DND-41 (cell line): Measurements from ENCODE around the gene SFRP5.

ENCODE experiments used
- ATAC-seq: fragments of 200-7000 bp; cut with Tn5 transposase; 3 replicates; pipeline ENCODE4 v1.9.1; 2021; ENCODE audit warnings: low read depth; ENCODE audit not compliant: insufficient read depth
- DNase-seq: peaks from one replicate; pipeline ENCODE4 v3.0.0-alpha.2; 2020
- H2AFZ ChIP-seq: 2 replicates; pipeline ENCODE4 v1.6.0; 2012; ENCODE audit warnings: low read depth, low read length
- H3K27ac ChIP-seq: 2 replicates; pipeline ENCODE4 v1.5.1; 2012; ENCODE audit warnings: low read length, inconsistent platforms
- H3K27me3 ChIP-seq: fragments of 200-600 bp; sonication (generic); 2 replicates; pipeline ENCODE4 v1.6.0; 2012; ENCODE audit warnings: low read length, mild to moderate bottlenecking, inconsistent platforms; ENCODE audit not compliant: insufficient read depth, poor library complexity
- H3K36me3 ChIP-seq: 2 replicates; pipeline ENCODE4 v1.5.1; 2012; ENCODE audit warnings: low read length, inconsistent platforms; ENCODE audit not compliant: insufficient read depth
- H3K4me1 ChIP-seq: 2 replicates; pipeline ENCODE4 v1.5.1; 2012; ENCODE audit warnings: mild to moderate bottlenecking, low read length; ENCODE audit not compliant: insufficient read depth
- H3K4me2 ChIP-seq: 2 replicates; pipeline ENCODE4 v1.6.0; 2012; ENCODE audit warnings: mild to moderate bottlenecking, moderate library complexity, low read length, inconsistent platforms; ENCODE audit not compliant: insufficient read depth
- H3K4me3 ChIP-seq, 2 experiments: fragments of 200-600 bp in 1 of 2; shearing (Covaris generic) in 1 of 2; 2 replicates each; pipeline ENCODE4 v1.5.1; 2012 to 2016; ENCODE audit warnings: inconsistent platforms in 2 of 2, low read length in 2 of 2, mild to moderate bottlenecking in 2 of 2, low read depth in 1 of 2, moderate library complexity in 1 of 2
- H3K79me2 ChIP-seq: 2 replicates; pipeline ENCODE4 v1.6.0; 2012; ENCODE audit warnings: low read length, inconsistent platforms; ENCODE audit not compliant: insufficient read depth
- H3K9ac ChIP-seq: 2 replicates; pipeline ENCODE4 v1.6.0; 2012; ENCODE audit warnings: low read depth, mild to moderate bottlenecking, inconsistent platforms, low read length, moderate library complexity
- H3K9me3 ChIP-seq: 2 replicates; pipeline ENCODE4 v1.5.1; 2012; ENCODE audit warnings: low read length, moderate library complexity, mild to moderate bottlenecking, inconsistent platforms; ENCODE audit not compliant: insufficient read depth, severe bottlenecking
- H4K20me1 ChIP-seq: 2 replicates; pipeline ENCODE4 v1.6.0; 2012; ENCODE audit warnings: low read length; ENCODE audit not compliant: insufficient read depth
- CTCF ChIP-seq: IDR thresholded peaks from 2 replicates; pipeline ENCODE4 v1.5.1; 2012; ENCODE audit warnings: borderline replicate concordance, low read length, moderate library complexity, mild to moderate bottlenecking; ENCODE audit not compliant: poor library complexity, severe bottlenecking; ENCODE audit errors: extremely low read depth
- EZH2 ChIP-seq: IDR thresholded peaks from 3 replicates; pipeline ENCODE4 v1.6.1; 2012; ENCODE audit warnings: borderline replicate concordance, low read depth, mild to moderate bottlenecking, moderate library complexity, low read length, inconsistent platforms; ENCODE audit not compliant: severe bottlenecking

SFRP5 gene

GRCh38 chr10:97771055-97771891 is 526 bp downstream of the SFRP5 start:
- Histone ChIP-seq H4K20me1 (0 out of 2 replicates have a peak, but pooled peaks cover 3% of the 10 kb centered on the region), H3K79me2 (no peaks in the 10 kb centered on the region), H2AFZ (no peak overlapping the region), H3K4me2 (no peak overlapping the region), H3K36me3 (no peaks in the 10 kb centered on the region), H3K27ac (no peak overlapping the region), H3K9me3 (no peaks in the 10 kb centered on the region), H3K4me1 (no peaks in the 10 kb centered on the region), H3K27me3 (no peaks in the 10 kb centered on the region), H3K9ac (no peak overlapping the region), H3K4me3 (no peak overlapping the region)
- ATAC-seq (no peak), DNase-seq (no peak)
- TF ChIP-seq CTCF (no peak), EZH2 (no peak)

GRCh38 chr10:97770255-97770654 is 1.5 kb downstream of the SFRP5 start:
- no peak overlapping the region for H3K9ac ChIP-seq
- DNase-seq (no peak), ATAC-seq (no peak)
- no peaks in the 10 kb centered on the region for H3K36me3 ChIP-seq
- no peak overlapping the region for H2AFZ ChIP-seq
- no peaks in the 10 kb centered on the region for H3K4me1 ChIP-seq
- H3K9me3 ChIP-seq = no peaks in the 10 kb centered on the region
- no peaks in the 10 kb centered on the region for H3K27me3 ChIP-seq
- no peak for TF ChIP-seq EZH2
- TF ChIP-seq CTCF = no peak
- no peak overlapping the region for H3K27ac ChIP-seq
- no peak overlapping the region for H3K4me3 ChIP-seq
- H3K79me2 ChIP-seq = no peaks in the 10 kb centered on the region
- H3K4me2 ChIP-seq = no peak overlapping the region
- H4K20me1 ChIP-seq = 0 out of 2 replicates have a peak, but pooled peaks cover 6% of the 10 kb centered on the region

GRCh38 chr10:97768322-97769315 is 3.2 kb downstream of the SFRP5 start:
- Histone ChIP-seq H3K27ac (no peak overlapping the region), H3K27me3 (no peaks in the 10 kb centered on the region), H3K4me1 (no peaks in the 10 kb centered on the region), H2AFZ (no peak overlapping the region), H3K4me3 (no peak overlapping the region), H4K20me1 (0 out of 2 replicates have a peak, but pooled peaks cover 6% of the 10 kb centered on the region), H3K36me3 (no peaks in the 10 kb centered on the region), H3K9me3 (no peaks in the 10 kb centered on the region), H3K79me2 (no peaks in the 10 kb centered on the region), H3K4me2 (no peak overlapping the region), H3K9ac (no peak overlapping the region)
- ATAC-seq (no peak), DNase-seq (no peak)
- TF ChIP-seq EZH2 (no peak), CTCF (no peak)
